HepG2 (cell line): ENCODE data around the gene ARF4. TPM values are rescaled to one million over a fixed set of nuclear protein-coding genes. Genes with fewer than 3 reads are reported as not detected.

Experiments used
- DMAP1 ChIP-seq: IDR thresholded peaks from 2 replicates; pipeline ENCODE4 v1.6.1; 2016
- GATA4 ChIP-seq: sonication (generic); IDR thresholded peaks from 2 replicates; pipeline ENCODE4 v1.6.1; 2016; ENCODE audit warnings: antibody characterized with exemption, low read depth, borderline replicate concordance
- KIAA2018 ChIP-seq: sonication (generic); formaldehyde crosslinking; IDR thresholded peaks from 2 replicates; pipeline ENCODE4 v1.5.0; 2020; ENCODE audit warnings: mild to moderate bottlenecking, missing genetic modification reagents, borderline replicate concordance
- MYC ChIP-seq: sonication (generic); formaldehyde crosslinking; IDR thresholded peaks from 2 replicates; pipeline ENCODE4 v1.9.0; 2021; ENCODE audit warnings: missing genetic modification reagents, borderline replicate concordance
- NR2F1 ChIP-seq, 2 experiments: fragments of 450-650 bp in 1 of 2; formaldehyde crosslinking in 1 of 2; IDR thresholded peaks; 2 replicates each; pipeline versions ENCODE4 v1.5.0 to v1.6.1; 2016 to 2020; ENCODE audit warnings: mild to moderate bottlenecking in 1 of 2, missing compliant biosample characterization in 1 of 2, missing genetic modification reagents in 1 of 2, moderate library complexity in 1 of 2
- NR3C1 ChIP-seq: sonication (generic); formaldehyde crosslinking; IDR thresholded peaks from 2 replicates; pipeline ENCODE4 v1.4.0; 2020; ENCODE audit warnings: missing genetic modification reagents
- SCMH1 ChIP-seq: sonication (generic); formaldehyde crosslinking; IDR thresholded peaks from 2 replicates; pipeline ENCODE4 v1.9.0; 2021; ENCODE audit warnings: missing genetic modification reagents, mild to moderate bottlenecking, borderline replicate concordance
- SYNCRIP ChIP-seq: fragments of 200-400 bp; formaldehyde crosslinking; IDR thresholded peaks from 2 replicates; pipeline ENCODE4 v1.6.1; 2018; ENCODE audit warnings: mild to moderate bottlenecking, low read depth, low read length; ENCODE audit not compliant: insufficient read depth
- TGIF2 ChIP-seq: IDR thresholded peaks from 2 replicates; pipeline ENCODE4 v1.6.1; 2016; ENCODE audit warnings: control low read depth, missing compliant biosample characterization
- THYN1 ChIP-seq: sonication (generic); formaldehyde crosslinking; IDR thresholded peaks from 2 replicates; pipeline ENCODE4 v1.8.1; 2023; ENCODE audit warnings: low read depth, mild to moderate bottlenecking, moderate library complexity, missing genetic modification reagents, borderline replicate concordance
- ZBTB46 ChIP-seq: sonication (generic); formaldehyde crosslinking; IDR thresholded peaks from 2 replicates; pipeline ENCODE4 v1.4.0; 2020; ENCODE audit warnings: mild to moderate bottlenecking, missing genetic modification reagents, borderline replicate concordance
- ZNF3 ChIP-seq: IDR thresholded peaks from 2 replicates; pipeline ENCODE4 v1.7.0; 2017; ENCODE audit warnings: inconsistent platforms
- ZNF652 ChIP-seq: IDR thresholded peaks from 2 replicates; pipeline ENCODE4 v1.6.1; 2016; ENCODE audit warnings: low read depth, borderline replicate concordance
- ZNF703 ChIP-seq: sonication (generic); formaldehyde crosslinking; IDR thresholded peaks from 2 replicates; pipeline ENCODE4 v1.5.1; 2020; ENCODE audit warnings: missing genetic modification reagents, mild to moderate bottlenecking, moderate library complexity, borderline replicate concordance
- polyA plus RNA-seq, 8 experiments: library from polyadenylated mRNA; depleted of rRNA in 3 of 8; stranded (reverse) in 7 of 8; unstranded in 1 of 8; fragments of >200 nt; fragmentation: Illumina TruSeq in 4 of 8; extraction: Trizol in 4 of 8; gene quantifications; 2 replicates each; pipeline versions ENCODE4 v1.2.1 to v1.2.3, GENCODE V29; 2011 to 2016; ENCODE audit warnings: low read depth in 4 of 8, missing spikeins in 1 of 8, mixed read lengths in 1 of 8; ENCODE audit not compliant: insufficient read depth in 1 of 8
- total RNA-seq, 5 experiments: library from RNA; depleted of rRNA; stranded (reverse); fragments of >200 nt; fragmentation: Illumina TruSeq; extraction: Trizol; gene quantifications; 2 replicates each; pipeline ENCODE4 v1.2.3, GENCODE V29; 2016; ENCODE audit warnings: low read depth in 1 of 5
- TF ChIP-seq, protein P1 (sequence below): sonication (generic); formaldehyde crosslinking; IDR thresholded peaks from 2 replicates; pipeline ENCODE4 v1.5.0; 2020; ENCODE audit warnings: missing genetic modification reagents
- TF ChIP-seq, protein P2 (sequence below): sonication (generic); formaldehyde crosslinking; IDR thresholded peaks from 2 replicates; pipeline ENCODE4 v1.4.0; 2020; ENCODE audit warnings: missing genetic modification reagents, mild to moderate bottlenecking, borderline replicate concordance

Gene ARF4
- total and polyA plus RNA-seq, 2 of the 13 experiments (the other 11 are each of a cell fraction or from before 2014, with no cell fraction given) = 184 to 250 TPM

GRCh38 chr3:57596495-57597126 lies 533 bp downstream of the ARF4 start (continued):
- TF ChIP-seq SYNCRIP (no peak), GATA4 (no peak), TGIF2 (CRISPR knock-in tag) (no peak), SCMH1 (CRISPR knock-in tag) (no peak), NR3C1 (CRISPR knock-in tag) (no peak), NR2F1 (CRISPR knock-in tag; IDR thresholded peaks at IDR 0.05) (no peak), THYN1 (CRISPR knock-in tag) (no peak), ZNF3 (no peak), ZNF652 (CRISPR knock-in tag) (no peak), ZNF703 (CRISPR knock-in tag) (no peak), DMAP1 (CRISPR knock-in tag) (no peak), MYC (no peak), ZBTB46 (no peak), KIAA2018 (no peak)
- TF ChIP-seq, protein P1, sequence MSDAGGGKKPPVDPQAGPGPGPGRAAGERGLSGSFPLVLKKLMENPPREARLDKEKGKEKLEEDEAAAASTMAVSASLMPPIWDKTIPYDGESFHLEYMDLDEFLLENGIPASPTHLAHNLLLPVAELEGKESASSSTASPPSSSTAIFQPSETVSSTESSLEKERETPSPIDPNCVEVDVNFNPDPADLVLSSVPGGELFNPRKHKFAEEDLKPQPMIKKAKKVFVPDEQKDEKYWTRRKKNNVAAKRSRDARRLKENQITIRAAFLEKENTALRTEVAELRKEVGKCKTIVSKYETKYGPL = no peak
- TF ChIP-seq, protein P2, sequence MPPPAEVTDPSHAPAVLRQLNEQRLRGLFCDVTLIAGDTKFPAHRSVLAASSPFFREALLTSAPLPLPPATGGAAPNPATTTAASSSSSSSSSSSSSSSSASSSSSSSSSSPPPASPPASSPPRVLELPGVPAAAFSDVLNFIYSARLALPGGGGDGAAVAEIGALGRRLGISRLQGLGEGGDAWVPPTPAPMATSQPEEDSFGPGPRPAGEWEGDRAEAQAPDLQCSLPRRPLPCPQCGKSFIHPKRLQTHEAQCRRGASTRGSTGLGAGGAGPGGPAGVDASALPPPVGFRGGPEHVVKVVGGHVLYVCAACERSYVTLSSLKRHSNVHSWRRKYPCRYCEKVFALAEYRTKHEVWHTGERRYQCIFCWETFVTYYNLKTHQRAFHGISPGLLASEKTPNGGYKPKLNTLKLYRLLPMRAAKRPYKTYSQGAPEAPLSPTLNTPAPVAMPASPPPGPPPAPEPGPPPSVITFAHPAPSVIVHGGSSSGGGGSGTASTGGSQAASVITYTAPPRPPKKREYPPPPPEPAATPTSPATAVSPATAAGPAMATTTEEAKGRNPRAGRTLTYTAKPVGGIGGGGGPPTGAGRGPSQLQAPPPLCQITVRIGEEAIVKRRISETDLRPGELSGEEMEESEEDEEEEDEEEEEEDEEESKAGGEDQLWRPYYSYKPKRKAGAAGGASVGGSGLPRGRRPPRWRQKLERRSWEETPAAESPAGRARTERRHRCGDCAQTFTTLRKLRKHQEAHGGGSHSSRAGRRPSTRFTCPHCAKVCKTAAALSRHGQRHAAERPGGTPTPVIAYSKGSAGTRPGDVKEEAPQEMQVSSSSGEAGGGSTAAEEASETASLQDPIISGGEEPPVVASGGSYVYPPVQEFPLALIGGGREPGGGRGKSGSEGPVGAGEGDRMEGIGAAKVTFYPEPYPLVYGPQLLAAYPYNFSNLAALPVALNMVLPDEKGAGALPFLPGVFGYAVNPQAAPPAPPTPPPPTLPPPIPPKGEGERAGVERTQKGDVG = no peak
